Breast epithelium (tissue), 4 donors: ENCODE data around the gene HLA-DMB. TPM values are rescaled to one million over a fixed set of nuclear protein-coding genes. Genes with fewer than 3 reads are reported as not detected.

Source experiments
- DNase-seq, 2 donors: peaks; one replicate each; pipeline ENCODE4 v3.0.0-alpha.2; 2019; ENCODE audit warnings: low spot score in 2 of 2
- H3K27ac ChIP-seq, 2 donors: fragments of 200-600 bp; sonication (generic) in 1 of 2; one replicate each; pipeline ENCODE4 v1.5.1; 2016 to 2019; ENCODE audit warnings: mild to moderate bottlenecking in 1 of 2
- H3K27me3 ChIP-seq, 2 donors: fragments of 200-600 bp; sonication (generic) in 1 of 2; one replicate each; pipeline versions ENCODE4 v1.5.1 to v1.6.0; 2017 to 2019; ENCODE audit warnings: control low read depth in 1 of 2, mild to moderate bottlenecking in 1 of 2
- H3K36me3 ChIP-seq: fragments of 200-600 bp; one replicate; pipeline ENCODE4 v1.5.1; 2019
- H3K4me1 ChIP-seq, 2 donors: fragments of 200-600 bp; sonication (generic); one replicate each; pipeline ENCODE4 v1.5.1; 2016 to 2019; ENCODE audit warnings: control low read depth in 1 of 2
- H3K4me3 ChIP-seq, 3 donors: fragments of 200-600 bp; sonication (generic); 1 replicate in 2 of 3; 2 replicates in 1 of 3; pipeline ENCODE4 v1.5.1; 2016 to 2019; ENCODE audit warnings: mild to moderate bottlenecking in 3 of 3, moderate library complexity in 2 of 3
- H3K9me3 ChIP-seq, 2 donors: fragments of 200-600 bp; sonication (generic) in 1 of 2; one replicate each; pipeline ENCODE4 v1.5.1; 2016 to 2019; ENCODE audit warnings: control low read depth in 1 of 2
- POLR2A ChIP-seq: fragments of 450-650 bp; IDR thresholded peaks from one replicate; pipeline ENCODE4 v1.6.1; 2016; ENCODE audit warnings: antibody characterized with exemption, mild to moderate bottlenecking, moderate library complexity
- POLR2AphosphoS5 ChIP-seq, 3 donors: sonication (generic); formaldehyde crosslinking; IDR thresholded peaks; one replicate each; pipeline ENCODE4 v1.6.1; 2017; ENCODE audit warnings: antibody characterized with exemption in 3 of 3
- intact Hi-C: fragments of 100-400 bp; cut with DNase I; formaldehyde crosslinking; loops from one replicate; pipeline ENCODE4 v1.15.1; 2023; ENCODE audit warnings: low total_unique reads
- total RNA-seq, 3 donors: library from RNA; depleted of rRNA; stranded (reverse); fragments of >200 nt; gene quantifications; one replicate each; pipeline ENCODE4 v1.1.0, GENCODE V29; 2016
- TF ChIP-seq, protein P1 (sequence below), 3 donors: fragments of 450-650 bp; IDR thresholded peaks; one replicate each; pipeline ENCODE4 v1.5.1; 2016 to 2017; ENCODE audit warnings: antibody characterized with exemption in 3 of 3, mild to moderate bottlenecking in 3 of 3, moderate library complexity in 3 of 3

Gene HLA-DMB
- total RNA-seq, 3 donors from 2014 or later: 16.4 to 52.0 (median 34.6) TPM

DNA sequence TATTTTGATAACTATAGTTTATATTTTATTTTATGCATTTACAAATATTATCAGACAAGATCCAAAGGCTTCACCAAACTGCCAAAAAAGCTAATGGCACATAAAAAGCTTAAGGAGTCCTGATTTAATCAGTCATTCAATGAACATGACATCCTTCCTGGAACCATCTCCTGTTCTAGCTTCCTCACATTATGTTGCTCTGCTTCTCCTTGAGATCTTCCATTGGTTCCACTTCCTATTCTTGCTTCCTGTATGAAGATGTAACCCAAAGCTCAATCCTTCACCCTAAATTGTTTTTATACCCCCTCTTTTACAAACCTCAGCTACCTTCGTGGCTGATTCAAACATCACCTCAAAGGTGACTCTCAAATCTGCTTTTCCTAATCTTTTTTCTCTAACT lies 23.0 kb upstream of the HLA-DMB start:
- Histone ChIP-seq H3K27me3 (no peaks in the 10 kb centered on the region), H3K27ac (peak overlapping the region in 1 of 2 donors; percentile 27), H3K36me3 (no peaks in the 10 kb centered on the region), H3K4me3 (no peak overlapping the region), H3K4me1 (no peaks in the 10 kb centered on the region), H3K9me3 (no peaks in the 10 kb centered on the region)
- DNase-seq: no peak
- intact Hi-C loops: no loop called here
- no peak for TF ChIP-seq POLR2A
- TF ChIP-seq POLR2AphosphoS5 (IDR thresholded peaks at IDR 0.05): no peak
- TF ChIP-seq, protein P1, sequence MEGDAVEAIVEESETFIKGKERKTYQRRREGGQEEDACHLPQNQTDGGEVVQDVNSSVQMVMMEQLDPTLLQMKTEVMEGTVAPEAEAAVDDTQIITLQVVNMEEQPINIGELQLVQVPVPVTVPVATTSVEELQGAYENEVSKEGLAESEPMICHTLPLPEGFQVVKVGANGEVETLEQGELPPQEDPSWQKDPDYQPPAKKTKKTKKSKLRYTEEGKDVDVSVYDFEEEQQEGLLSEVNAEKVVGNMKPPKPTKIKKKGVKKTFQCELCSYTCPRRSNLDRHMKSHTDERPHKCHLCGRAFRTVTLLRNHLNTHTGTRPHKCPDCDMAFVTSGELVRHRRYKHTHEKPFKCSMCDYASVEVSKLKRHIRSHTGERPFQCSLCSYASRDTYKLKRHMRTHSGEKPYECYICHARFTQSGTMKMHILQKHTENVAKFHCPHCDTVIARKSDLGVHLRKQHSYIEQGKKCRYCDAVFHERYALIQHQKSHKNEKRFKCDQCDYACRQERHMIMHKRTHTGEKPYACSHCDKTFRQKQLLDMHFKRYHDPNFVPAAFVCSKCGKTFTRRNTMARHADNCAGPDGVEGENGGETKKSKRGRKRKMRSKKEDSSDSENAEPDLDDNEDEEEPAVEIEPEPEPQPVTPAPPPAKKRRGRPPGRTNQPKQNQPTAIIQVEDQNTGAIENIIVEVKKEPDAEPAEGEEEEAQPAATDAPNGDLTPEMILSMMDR (IDR thresholded peaks at IDR 0.05): no peak

DNA sequence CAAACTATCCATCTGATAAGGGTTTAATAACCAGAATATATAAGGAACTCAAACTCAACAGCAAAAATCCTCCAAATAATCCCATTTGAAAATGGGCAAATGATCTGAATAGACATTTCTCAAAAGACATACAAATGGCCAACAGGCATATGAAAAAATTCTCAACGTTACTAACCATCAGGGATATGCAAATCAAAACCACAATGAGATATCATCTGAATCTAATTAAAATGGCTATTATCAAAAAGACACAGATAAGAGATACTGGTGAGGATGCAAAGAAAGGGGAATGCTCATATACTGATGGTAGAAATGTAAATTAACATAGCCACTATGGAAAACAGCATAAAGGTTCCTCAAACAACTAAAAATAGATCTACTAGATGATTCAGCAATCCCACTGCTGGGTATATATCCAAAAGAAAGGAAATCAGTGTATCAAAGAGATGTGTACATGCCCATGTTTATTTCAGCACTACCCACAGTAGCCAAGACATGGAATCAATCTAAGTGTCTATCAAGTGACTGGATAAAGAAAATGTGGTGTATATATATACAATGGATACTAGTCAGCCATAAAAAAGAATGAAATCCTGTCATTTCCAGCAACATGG lies 21.5 kb upstream of the HLA-DMB start:
- no peaks in the 10 kb centered on the region for H3K4me1 ChIP-seq
- H3K4me3 ChIP-seq: no peak overlapping the region
- intact Hi-C loops: no loop called here
- no peaks in the 10 kb centered on the region for H3K36me3 ChIP-seq
- no peak overlapping the region for H3K27ac ChIP-seq
- DNase-seq: no peak
- no peaks in the 10 kb centered on the region for H3K27me3 ChIP-seq
- no peaks in the 10 kb centered on the region for H3K9me3 ChIP-seq
- TF ChIP-seq POLR2AphosphoS5 (IDR thresholded peaks at IDR 0.05) (no peak), POLR2A (no peak)
- TF ChIP-seq, protein P1 (IDR thresholded peaks at IDR 0.05): no peak

GRCh38 chr6:32960563-32960962 lies 19.7 kb upstream of the HLA-DMB start:
- H3K4me3 ChIP-seq: no peak overlapping the region
- no peak for DNase-seq
- intact Hi-C loops: no loop called here
- TF ChIP-seq POLR2AphosphoS5 (IDR thresholded peaks at IDR 0.05) (no peak), POLR2A (no peak)
- TF ChIP-seq, protein P1 (IDR thresholded peaks at IDR 0.05): no peak
- no peaks in the 10 kb centered on the region for H3K27me3 ChIP-seq
- H3K4me1 ChIP-seq: no peaks in the 10 kb centered on the region
- H3K9me3 ChIP-seq: no peaks in the 10 kb centered on the region
- no peaks in the 10 kb centered on the region for H3K36me3 ChIP-seq
- no peak overlapping the region for H3K27ac ChIP-seq

- no peaks in the 10 kb centered on the region for H3K36me3 ChIP-seq
- no peaks in the 10 kb centered on the region for H3K4me1 ChIP-seq
- no peak overlapping the region for H3K4me3 ChIP-seq
- no peaks in the 10 kb centered on the region for H3K9me3 ChIP-seq
- TF ChIP-seq, protein P1 (IDR thresholded peaks at IDR 0.05): no peak
- TF ChIP-seq POLR2A (no peak), POLR2AphosphoS5 (IDR thresholded peaks at IDR 0.05) (no peak)
- H3K27ac ChIP-seq: no peak overlapping the region
- no peak for DNase-seq
- H3K27me3 ChIP-seq: no peaks in the 10 kb centered on the region
- intact Hi-C loops: loop anchor here (10.0 kb wide), 1 partner anchor 71 kb away; no protein-coding TSS in a partner anchor
These were observed 15.3 kb upstream of the HLA-DMB start for GRCh38 chr6:32956176-32956575.

DNA sequence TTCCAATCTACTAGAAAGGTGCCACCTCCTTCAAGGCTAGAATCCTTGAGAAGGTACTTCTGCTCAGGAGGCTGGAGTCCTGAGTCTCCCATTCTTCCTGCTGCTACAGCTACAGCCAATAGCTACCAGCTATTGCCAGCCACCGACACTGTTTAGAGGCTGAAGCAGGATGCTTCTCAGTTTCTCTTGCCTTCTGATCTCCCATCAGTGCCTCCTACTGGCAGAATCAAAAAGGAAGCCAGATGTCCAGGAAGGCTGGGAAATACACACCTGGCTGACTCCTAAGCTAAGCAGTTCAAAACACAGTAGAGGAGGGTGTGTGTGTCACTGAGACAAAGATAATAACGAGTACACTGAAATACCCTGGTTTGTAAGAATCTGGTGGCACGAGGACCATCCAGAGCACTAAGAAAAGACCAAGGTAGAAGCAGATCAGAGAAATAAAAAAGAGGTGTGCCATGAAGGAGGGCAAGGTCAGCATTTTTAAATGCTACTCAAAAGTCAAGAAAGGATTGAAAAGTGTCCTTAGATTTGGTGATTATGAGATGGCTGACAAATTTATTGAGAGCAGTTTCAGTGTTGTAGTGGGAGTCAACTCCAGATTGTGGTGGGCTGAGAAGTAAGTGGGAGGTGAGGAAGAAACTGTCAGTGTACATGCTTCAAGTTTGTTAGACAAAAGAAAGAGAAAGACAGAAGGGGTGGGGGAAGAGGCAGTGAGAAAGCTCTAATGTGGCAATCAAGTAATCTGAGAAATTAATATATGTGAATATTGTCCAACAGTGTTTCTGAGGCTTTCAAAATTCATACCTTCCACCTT lies 14.4 kb upstream of the HLA-DMB start:
- Histone ChIP-seq H3K9me3 (no peaks in the 10 kb centered on the region), H3K4me1 (no peaks in the 10 kb centered on the region), H3K36me3 (no peaks in the 10 kb centered on the region), H3K27me3 (no peaks in the 10 kb centered on the region), H3K27ac (no peak overlapping the region), H3K4me3 (no peak overlapping the region)
- TF ChIP-seq, protein P1 (IDR thresholded peaks at IDR 0.05): no peak
- TF ChIP-seq POLR2AphosphoS5 (IDR thresholded peaks at IDR 0.05) (no peak), POLR2A (no peak)
- intact Hi-C loops: loop anchor here (5.0 to 10.0 kb wide), 2 partner anchors 70 to 832 kb away; partner anchors contain the start of gene LEMD2
- DNase-seq: no peak
